ENCODE data around the gene TMEM163.

TMEM163 gene

GRCh38 chr2:134693359-134694330, 25.2 kb downstream of the TMEM163 start:
- no peak for TF ChIP-seq ZBTB7A (IDR thresholded peaks at IDR 0.05; ENCODE audit: low read depth)
- TF ChIP-seq TCF12 (IDR thresholded peaks at IDR 0.05; ENCODE audit: low read depth) = no peak
- TF ChIP-seq MAX (IDR thresholded peaks at IDR 0.05) = no peak
- TF ChIP-seq EP300 (IDR thresholded peaks at IDR 0.05; ENCODE audit: borderline replicate concordance) = no peak
- no peak for TF ChIP-seq FOXM1 (IDR thresholded peaks at IDR 0.05; ENCODE audit: borderline replicate concordance, low read depth)
- no peak for TF ChIP-seq CEBPB (IDR thresholded peaks at IDR 0.05)

GRCh38 chr2:134692499-134692898, 26.3 kb downstream of the TMEM163 start:
- TF ChIP-seq CREB1 (IDR thresholded peaks at IDR 0.05; ENCODE audit: low read depth) = no peak
- no peak for TF ChIP-seq EP300 (IDR thresholded peaks at IDR 0.05; ENCODE audit: borderline replicate concordance)

- TF ChIP-seq TEAD4 (IDR thresholded peaks at IDR 0.05) (no peak), NFIC (IDR thresholded peaks at IDR 0.05) (no peak), FOXM1 (IDR thresholded peaks at IDR 0.05; ENCODE audit: borderline replicate concordance, low read depth) (no peak), EP300 (IDR thresholded peaks at IDR 0.05; ENCODE audit: borderline replicate concordance) (no peak), CREB1 (IDR thresholded peaks at IDR 0.05; ENCODE audit: low read depth) (no peak), EGR1 (IDR thresholded peaks at IDR 0.05) (no peak), TCF12 (IDR thresholded peaks at IDR 0.05; ENCODE audit: low read depth) (no peak), ZBTB7A (IDR thresholded peaks at IDR 0.05; ENCODE audit: low read depth) (no peak), REST (IDR thresholded peaks at IDR 0.05; ENCODE audit: low read depth) (no peak), CEBPB (IDR thresholded peaks at IDR 0.05) (no peak), YY1 (IDR thresholded peaks at IDR 0.05; ENCODE audit: low read depth) (no peak), MAX (IDR thresholded peaks at IDR 0.05) (no peak), TAF1 (IDR thresholded peaks at IDR 0.05; ENCODE audit: low read depth) (no peak), USF1 (IDR thresholded peaks at IDR 0.05) (no peak), RAD21 (IDR thresholded peaks at IDR 0.05; ENCODE audit: low read depth) (no peak)
These were observed 28.1 kb downstream of the TMEM163 start for GRCh38 chr2:134690629-134691215.

- TF ChIP-seq NFIC (IDR thresholded peaks at IDR 0.05) = no peak
- TF ChIP-seq TEAD4 (IDR thresholded peaks at IDR 0.05) = no peak
- no peak for TF ChIP-seq YY1 (IDR thresholded peaks at IDR 0.05; ENCODE audit: low read depth)
- no peak for TF ChIP-seq EP300 (IDR thresholded peaks at IDR 0.05; ENCODE audit: borderline replicate concordance)
These were observed 29.5 kb downstream of the TMEM163 start for GRCh38 chr2:134689315-134689714.

GRCh38 chr2:134685967-134686366, 32.8 kb downstream of the TMEM163 start:
- TF ChIP-seq USF1 (IDR thresholded peaks at IDR 0.05) (no peak), NFIC (IDR thresholded peaks at IDR 0.05) (no peak), FOXM1 (IDR thresholded peaks at IDR 0.05; ENCODE audit: borderline replicate concordance, low read depth) (no peak), YY1 (IDR thresholded peaks at IDR 0.05; ENCODE audit: low read depth) (no peak), MAX (IDR thresholded peaks at IDR 0.05) (no peak), TCF12 (IDR thresholded peaks at IDR 0.05; ENCODE audit: low read depth) (no peak), CREB1 (IDR thresholded peaks at IDR 0.05; ENCODE audit: low read depth) (no peak), REST (IDR thresholded peaks at IDR 0.05; ENCODE audit: low read depth) (no peak), ZBTB7A (IDR thresholded peaks at IDR 0.05; ENCODE audit: low read depth) (no peak), TAF1 (IDR thresholded peaks at IDR 0.05; ENCODE audit: low read depth) (no peak), RAD21 (IDR thresholded peaks at IDR 0.05; ENCODE audit: low read depth) (no peak), CEBPB (IDR thresholded peaks at IDR 0.05) (no peak), TEAD4 (IDR thresholded peaks at IDR 0.05) (no peak)
